ENCODE measurements around the gene GAS2L1.

Gene GAS2L1

DNA sequence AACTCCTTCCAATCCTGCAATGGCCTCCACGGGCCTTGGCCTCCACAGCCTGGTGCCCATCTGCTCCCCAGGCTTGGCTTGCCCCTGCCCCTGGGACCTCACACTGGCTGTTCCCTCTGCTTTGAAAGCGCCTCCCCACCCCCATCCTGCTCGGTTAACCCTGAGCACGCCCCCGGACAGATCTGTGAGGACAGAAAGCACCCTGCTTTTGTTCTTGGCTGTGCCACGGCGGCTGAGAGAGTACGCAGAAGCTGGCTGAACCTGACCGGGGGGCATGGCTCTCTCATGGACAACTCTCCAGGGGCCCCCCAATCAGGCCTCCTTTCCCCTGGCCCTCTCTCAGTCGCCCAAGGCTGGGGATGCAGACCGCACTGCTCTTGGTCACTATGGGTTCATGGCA, 29.2 kb downstream of the GAS2L1 start:
- TF ChIP-seq, protein P1, sequence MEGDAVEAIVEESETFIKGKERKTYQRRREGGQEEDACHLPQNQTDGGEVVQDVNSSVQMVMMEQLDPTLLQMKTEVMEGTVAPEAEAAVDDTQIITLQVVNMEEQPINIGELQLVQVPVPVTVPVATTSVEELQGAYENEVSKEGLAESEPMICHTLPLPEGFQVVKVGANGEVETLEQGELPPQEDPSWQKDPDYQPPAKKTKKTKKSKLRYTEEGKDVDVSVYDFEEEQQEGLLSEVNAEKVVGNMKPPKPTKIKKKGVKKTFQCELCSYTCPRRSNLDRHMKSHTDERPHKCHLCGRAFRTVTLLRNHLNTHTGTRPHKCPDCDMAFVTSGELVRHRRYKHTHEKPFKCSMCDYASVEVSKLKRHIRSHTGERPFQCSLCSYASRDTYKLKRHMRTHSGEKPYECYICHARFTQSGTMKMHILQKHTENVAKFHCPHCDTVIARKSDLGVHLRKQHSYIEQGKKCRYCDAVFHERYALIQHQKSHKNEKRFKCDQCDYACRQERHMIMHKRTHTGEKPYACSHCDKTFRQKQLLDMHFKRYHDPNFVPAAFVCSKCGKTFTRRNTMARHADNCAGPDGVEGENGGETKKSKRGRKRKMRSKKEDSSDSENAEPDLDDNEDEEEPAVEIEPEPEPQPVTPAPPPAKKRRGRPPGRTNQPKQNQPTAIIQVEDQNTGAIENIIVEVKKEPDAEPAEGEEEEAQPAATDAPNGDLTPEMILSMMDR (IDR thresholded peaks at IDR 0.05), result no peak
- intact Hi-C loops (cut with DNase I; ENCODE audit: low total_unique reads), result no loop called here
- Histone ChIP-seq H3K9me3 (no peaks in the 10 kb centered on the region), H3K36me3 (peaks cover 37 to 96% (median 87%) of the 10 kb centered on the region in 3 donors), H3K27me3 (no peaks in the 10 kb centered on the region), H3K4me1 (peaks cover 0 to 10% (median 0%) of the 10 kb centered on the region in 4 donors), H3K27ac (no peak overlapping the region), H3K4me3 (no peak overlapping the region)
- DNase-seq, result no peak

DNA sequence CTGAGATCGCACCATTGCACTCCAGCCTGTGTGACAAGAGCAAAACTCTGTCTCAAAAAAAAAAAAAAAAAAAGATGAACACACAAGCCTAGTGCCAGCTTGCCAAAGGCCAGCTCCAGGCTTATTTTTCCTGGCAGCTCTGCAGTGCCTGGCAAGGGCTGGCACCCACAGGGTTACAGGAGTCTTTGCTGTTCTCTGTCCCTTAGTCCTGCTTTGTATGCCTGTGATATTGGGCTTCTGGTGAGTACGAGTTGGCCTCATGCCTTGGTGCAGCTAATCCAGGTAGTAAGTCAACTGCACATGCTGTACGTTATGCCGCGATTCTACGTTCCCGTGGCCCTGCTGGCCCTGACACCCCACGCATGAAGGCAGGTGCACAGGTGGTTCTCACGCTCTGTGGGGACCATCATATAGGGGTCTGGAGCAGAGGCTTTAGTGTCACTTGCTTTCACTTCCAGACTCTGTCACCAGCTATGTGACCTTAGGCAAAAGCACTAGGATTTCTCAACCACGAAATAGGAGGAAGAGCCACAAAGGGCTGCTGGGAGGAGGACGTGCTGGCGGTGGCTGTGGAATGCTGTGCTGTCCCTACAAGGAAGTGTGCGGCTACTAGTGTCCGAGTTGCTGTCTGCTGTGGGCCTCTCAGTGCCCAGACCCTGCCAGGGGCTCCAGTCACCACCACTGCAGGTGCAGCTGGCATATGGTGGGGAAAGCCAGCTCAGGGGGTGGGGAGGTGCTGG, 30.5 kb downstream of the GAS2L1 start:
- TF ChIP-seq, protein P1 (IDR thresholded peaks at IDR 0.05), result no peak
- H3K4me1 ChIP-seq, result peaks cover 0 to 10% (median 0%) of the 10 kb centered on the region in 4 donors
- H3K4me3 ChIP-seq, result no peak overlapping the region
- H3K27me3 ChIP-seq, result no peaks in the 10 kb centered on the region
- H3K36me3 ChIP-seq, result peaks cover 48 to 97% (median 89%) of the 10 kb centered on the region in 3 donors
- no peak overlapping the region for H3K27ac ChIP-seq
- no peaks in the 10 kb centered on the region for H3K9me3 ChIP-seq
- no peak for DNase-seq
- intact Hi-C loops (cut with DNase I; ENCODE audit: low total_unique reads), result no loop called here

DNA sequence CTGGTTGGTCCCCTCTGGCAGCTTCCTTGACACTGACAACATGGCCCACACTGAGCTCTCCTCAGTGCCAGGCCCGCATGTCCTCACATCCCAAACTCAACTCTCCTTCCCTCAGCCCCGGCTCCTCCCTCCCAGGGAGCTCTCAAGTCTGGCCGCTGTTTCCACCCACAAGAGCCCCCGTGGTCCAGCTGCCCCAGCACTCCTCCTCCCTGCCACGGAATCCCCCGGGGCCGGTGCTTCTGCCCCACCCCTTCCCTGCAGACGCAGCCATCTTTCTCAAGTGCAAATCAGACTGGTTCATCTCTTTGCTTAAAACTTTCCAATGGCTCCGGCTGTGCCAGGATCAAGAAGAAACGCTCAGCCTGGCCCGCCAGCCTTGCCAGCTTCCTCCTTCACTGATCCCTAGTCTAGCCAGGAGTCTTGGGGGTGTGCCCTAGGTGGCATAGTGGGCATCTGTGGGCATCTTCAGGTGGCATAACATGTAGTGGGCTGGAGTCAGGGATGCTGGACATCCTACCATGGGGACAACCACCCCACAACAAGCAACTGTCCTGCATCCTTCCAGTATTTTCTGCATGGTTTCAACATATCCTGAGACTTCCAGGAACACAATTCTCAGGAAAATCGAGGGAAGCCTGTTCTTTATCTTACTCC, 31.3 kb downstream of the GAS2L1 start:
- Histone ChIP-seq H3K27ac (no peak overlapping the region), H3K9me3 (no peaks in the 10 kb centered on the region), H3K27me3 (no peaks in the 10 kb centered on the region), H3K4me3 (no peak overlapping the region), H3K36me3 (peaks cover 56 to 100% (median 97%) of the 10 kb centered on the region in 3 donors), H3K4me1 (peaks cover 0 to 10% (median 0%) of the 10 kb centered on the region in 4 donors)
- DNase-seq, result no peak
- intact Hi-C loops (cut with DNase I; ENCODE audit: low total_unique reads), result no loop called here
- TF ChIP-seq, protein P1 (IDR thresholded peaks at IDR 0.05), result no peak

DNA sequence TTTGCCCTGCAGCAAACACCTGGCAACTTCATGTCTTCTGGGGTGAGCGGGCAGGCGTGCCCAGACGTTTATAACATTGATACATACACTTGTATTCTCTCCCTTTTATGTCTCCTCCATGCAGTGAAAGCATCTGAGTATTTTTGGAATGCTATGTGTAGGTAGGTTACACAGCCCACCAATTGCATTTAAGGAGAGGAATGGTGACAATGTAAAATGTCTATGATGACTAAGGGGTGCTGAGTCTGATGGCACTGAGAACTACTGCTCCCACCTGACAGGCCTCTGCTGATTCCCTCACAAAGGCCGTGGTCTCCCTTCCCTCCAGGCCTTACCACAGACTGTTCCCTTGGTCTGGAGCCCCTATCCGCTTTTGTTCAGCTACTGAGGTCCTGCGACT, 31.9 kb downstream of the GAS2L1 start:
- Histone ChIP-seq H3K4me3 (no peak overlapping the region), H3K27ac (no peak overlapping the region), H3K27me3 (no peaks in the 10 kb centered on the region), H3K4me1 (peaks cover 0 to 16% (median 0%) of the 10 kb centered on the region in 4 donors), H3K9me3 (no peaks in the 10 kb centered on the region), H3K36me3 (peaks cover 58 to 100% (median 98%) of the 10 kb centered on the region in 3 donors)
- DNase-seq, result no peak
- intact Hi-C loops (cut with DNase I; ENCODE audit: low total_unique reads), result no loop called here
- TF ChIP-seq, protein P1 (IDR thresholded peaks at IDR 0.05), result no peak

DNA sequence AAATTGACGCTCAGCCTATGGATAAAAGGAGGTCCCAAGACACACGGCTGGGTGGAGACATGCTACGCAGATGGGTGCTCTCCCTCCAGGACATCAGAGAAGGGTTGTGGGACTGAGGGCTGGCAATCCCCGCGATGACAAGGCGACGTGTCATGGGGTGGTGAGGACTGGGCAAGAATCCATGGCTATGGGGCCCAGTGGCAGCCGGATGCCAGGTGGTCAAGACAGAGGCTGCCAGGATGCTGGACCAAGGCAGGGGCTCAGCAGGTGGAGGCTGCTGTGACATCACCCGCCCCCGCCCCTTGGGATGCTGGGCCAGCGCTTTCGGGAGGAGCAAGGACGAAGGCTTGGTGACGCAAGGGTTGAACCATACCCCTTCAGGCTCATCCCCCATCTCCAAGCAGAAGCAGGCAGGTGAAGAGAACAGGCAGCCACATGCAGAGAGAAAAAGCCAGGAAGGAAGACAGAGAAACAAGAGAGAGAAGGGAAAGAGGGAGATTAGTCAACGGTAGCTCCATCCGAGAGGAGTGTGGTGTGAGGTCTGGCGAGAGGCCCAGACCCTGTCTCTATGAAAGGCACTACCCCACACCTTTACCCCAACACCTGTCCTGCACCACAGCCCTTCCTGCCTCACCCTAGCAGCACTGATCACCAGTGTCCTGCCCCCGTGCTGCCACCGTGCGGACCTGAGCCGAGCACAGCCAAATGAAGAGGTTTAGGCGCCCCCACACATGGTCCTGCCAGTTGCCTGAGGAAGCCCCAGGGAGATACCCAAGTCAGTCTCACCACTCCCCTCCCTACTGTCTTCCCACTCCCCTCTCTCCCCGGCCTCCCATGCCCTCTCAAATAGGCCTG, 33.2 kb downstream of the GAS2L1 start:
- intact Hi-C loops (cut with DNase I; ENCODE audit: low total_unique reads), result no loop called here
- TF ChIP-seq, protein P1 (IDR thresholded peaks at IDR 0.05), result no peak
- Histone ChIP-seq H3K4me3 (no peak overlapping the region), H3K36me3 (peaks cover 58 to 98% (median 88%) of the 10 kb centered on the region in 3 donors), H3K27me3 (no peaks in the 10 kb centered on the region), H3K4me1 (peaks cover 0 to 16% (median 0%) of the 10 kb centered on the region in 4 donors), H3K9me3 (no peaks in the 10 kb centered on the region), H3K27ac (no peak overlapping the region)
- DNase-seq, result no peak

Data from tibial artery (tissue), 4 donors.